HG03575 (cell line): ENCODE results near the gene TANC2.

Experiments used
- ATAC-seq: cut with Tn5 transposase; IDR thresholded peaks from one replicate; pipeline ENCODE4 v1.9.1; 2021; ENCODE audit not compliant: unreplicated experiment, insufficient number of reproducible peaks, low FRiP score; ENCODE audit errors: extremely low read depth

The TANC2 gene

DNA sequence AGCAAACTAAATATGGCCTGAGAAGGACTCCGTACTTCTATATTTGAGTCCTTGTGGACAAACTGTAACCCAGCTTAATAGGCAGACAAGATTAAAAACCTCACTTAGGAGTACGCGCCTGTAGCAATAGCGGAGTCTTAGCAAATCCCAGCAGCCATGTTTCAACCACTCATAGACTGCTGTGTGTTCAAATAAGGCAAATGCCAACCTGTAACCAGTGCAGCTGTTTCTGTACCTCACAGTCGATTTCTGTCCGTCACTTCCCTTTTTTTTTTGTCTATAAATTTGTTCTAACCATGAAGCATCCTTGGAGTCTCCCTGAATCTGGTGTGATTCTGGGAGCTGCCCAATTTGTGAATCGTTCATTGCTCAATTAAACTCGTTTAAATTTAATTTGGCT lies 30.2 kb downstream of the TANC2 start:
- ATAC-seq: no peak

DNA sequence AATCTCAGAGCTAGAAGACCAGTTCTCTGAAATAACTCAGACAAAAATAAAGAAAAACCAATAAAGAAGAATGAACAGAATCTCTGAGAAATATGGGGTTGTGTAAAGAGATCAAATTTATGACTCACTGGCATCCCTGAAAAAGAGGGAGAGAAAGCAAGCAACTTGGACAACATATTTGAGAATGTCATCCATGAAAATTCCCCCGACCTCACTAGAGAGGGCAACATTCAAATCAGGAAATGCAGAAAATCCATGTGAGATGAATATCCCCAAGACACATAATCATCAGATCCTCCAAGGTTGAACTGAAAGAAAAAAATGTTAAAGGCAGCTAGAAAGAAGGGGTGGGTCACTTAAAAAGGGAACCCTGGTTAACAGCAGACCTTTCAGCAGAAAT lies 32.1 kb downstream of the TANC2 start:
- no peak for ATAC-seq

DNA sequence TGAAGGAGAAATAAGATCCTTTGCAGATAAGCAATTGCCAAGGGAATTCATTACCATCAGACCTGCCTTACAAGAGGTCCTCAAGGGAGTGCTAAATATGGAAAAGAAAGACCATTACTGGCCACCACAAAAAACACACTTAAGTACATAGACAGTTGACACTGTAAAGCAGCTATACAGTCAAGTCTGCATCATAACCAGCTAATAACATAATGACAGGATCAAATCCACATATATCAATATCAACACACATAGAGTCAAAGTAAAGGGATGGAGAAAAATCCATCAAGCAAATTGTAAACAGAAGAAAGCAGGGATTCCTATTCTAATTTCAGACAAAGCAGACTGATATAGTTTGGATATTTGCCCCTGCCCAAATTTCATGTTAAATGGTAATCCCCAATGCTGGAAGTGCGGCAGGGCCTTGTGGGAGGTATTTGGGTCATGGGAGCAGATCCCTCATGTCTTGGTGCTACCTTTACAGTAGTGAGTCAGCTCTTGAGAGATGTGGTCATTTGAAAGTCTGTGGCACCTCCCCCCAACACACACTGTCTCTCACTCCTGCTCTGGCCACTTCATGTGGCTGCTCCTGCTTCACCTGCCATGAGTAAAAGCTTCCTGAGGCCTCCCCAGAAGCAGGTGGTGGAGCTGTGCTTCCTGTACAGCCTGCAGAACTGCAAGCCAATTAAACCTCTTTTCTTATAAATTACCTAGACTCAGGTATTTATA lies 32.8 kb downstream of the TANC2 start:
- no peak for ATAC-seq

DNA sequence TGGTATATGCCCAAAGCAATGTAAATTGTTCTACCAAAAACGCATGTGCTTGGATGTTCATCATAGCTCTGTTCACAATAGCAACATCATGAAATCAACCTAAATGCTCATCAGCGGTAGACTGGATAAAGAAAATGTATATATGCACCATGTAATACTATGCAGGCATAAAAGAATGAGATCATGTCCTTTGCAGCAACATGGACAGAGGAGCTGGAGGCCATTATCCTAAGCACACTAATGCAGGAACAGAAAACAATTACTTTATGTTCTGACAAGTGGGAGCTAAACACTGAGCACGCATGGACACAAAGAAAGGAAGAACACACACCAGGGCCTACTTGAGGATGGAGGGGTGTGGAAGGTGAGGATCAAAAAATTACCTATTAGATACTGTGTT lies 33.7 kb downstream of the TANC2 start:
- ATAC-seq: no peak

DNA sequence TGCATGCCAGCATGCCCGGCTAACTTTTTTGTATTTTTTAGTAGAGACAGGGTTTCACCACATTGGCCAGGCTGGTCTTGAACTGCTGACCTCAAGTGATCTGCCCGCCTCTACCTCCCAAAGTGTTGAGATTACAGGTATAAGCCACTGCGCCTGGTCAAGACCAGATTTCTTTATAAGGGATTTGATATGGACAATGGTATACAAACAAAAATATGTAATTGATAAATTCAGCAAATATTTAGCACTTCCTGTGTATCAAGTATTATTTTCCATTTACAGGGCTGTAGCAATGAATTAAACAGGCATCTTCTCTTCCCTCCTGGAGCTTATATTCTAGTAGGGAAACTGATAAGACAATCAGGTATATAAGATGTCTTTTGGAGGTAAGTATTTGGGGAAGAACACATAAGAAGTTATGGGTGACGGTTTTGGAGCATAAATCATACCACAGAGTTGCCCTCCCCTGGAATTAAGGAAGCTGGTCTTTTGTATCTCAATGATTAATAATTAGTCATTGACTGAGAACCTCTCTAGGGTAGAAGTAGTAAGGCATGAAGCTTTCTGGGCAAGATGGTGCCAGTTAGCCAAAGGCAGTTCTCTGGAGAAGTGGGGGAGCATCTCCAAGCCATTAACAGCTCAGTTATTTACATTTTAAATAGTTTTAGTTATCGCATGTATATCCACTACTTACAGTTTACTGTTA lies 35.8 kb downstream of the TANC2 start:
- no peak for ATAC-seq

DNA sequence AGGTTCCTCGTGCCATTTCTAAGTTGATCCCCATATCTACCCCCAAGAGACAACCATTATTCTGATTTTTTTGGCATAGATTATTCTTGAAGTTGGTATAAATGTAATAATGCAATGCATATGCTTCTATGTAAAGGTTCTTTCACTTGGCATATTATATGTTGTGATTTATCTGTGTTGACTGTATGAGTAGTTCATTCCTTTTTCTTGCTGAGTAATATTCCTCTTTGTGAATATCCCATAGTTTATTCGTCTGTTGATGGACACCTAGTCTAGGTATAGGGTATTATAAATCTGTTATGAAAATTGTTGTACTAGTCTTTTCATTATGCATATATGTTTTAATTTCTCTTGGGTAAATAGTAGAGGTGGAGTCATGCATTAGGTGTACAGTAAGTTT lies 36.6 kb downstream of the TANC2 start:
- ATAC-seq: no peak

DNA sequence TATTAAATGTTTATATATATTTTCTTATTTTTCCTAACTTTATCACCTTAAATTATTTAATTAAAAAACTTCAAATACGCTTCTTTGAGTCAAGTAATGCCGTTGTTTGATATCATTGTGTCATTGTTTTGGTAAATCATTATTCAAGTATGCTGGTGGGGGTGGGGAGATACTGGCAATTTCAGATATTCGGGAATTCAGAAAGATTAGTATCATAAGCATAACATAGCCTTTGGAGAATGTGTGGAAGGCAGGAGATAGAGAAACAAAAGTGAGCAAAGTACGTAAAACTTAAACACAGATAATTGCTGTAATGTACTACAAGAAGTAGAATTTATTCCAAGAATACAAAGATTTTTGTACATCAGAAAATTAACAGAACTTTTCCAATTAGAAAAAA lies 49.8 kb downstream of the TANC2 start:
- no peak for ATAC-seq
